Activated CD8-positive, alpha-beta memory T cell treated with anti-CD3 and anti-CD28 coated beads for 36 hours (primary cell): ENCODE measurements around the gene ARRB1. TPM values are rescaled to one million over a fixed set of nuclear protein-coding genes. Genes with fewer than 3 reads are reported as not detected.

Experiments used
- CTCF ChIA-PET: fragments of 350-600 bp; sonication (Branson Sonifier 250); formaldehyde crosslinking; loops from one replicate; lab custom pipeline; 2021; ENCODE audit warnings: antibody characterized with exemption; lab: Charles Lee
- POLR2A ChIA-PET: fragments of 350-600 bp; sonication (Branson Sonifier 250); formaldehyde crosslinking; loops from one replicate; lab custom pipeline; 2021; ENCODE audit warnings: antibody characterized with exemption; lab: Charles Lee
- total RNA-seq, 2 experiments: library from RNA; stranded (reverse); gene quantifications; one replicate each; pipeline ENCODE4 v1.2.3, GENCODE V29; 2021

Gene ARRB1
- total RNA-seq, 2 experiments from 2014 or later: 10.3 to 13.0 TPM

DNA sequence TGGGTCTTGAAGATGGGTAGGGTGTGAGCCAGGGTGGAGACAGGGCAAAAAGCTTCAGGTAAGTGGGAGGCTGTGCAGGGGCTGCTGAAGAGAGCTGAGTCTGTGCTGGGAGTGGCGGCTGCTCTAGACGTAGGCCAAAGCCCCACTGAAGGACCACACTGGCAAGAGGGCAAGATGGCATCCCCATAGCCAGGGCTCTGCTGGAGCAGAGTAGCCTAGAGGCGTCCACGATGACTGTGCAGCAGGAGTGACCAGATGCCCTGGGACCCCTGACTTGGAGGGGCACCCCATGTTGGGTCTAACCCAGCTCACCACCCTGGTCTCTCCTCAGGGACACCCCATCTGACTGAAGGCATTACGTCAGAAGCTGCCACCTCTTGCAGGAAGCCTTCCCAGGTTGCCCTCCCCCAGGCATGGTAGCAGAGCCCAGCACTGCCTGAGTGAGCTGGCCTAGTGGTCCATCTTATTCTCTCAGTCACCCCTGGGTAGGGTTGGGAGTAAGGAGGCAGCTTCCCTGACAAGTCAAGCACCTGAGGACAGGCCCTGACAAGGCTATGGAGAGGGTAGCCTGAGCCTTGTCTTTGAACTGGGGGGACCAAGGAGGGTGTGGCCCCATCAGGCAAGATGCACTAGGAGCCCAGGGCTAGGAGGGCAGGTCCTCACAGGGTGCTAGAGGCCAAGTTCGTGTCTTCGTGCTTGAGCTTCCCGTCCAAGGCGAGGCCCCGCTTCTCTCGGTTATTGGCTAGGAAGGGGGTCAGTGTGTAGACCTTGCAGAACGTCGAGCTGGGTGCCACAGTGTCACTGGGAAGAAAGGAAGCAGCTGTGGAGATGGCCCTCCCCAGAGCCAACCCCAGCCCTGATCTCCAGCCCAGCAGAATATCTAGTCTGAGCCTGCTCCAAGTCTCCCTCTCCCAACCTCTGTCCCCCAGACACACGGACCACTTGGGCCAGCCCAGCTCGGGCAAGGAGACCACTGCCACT lies 77.8 kb downstream of the ARRB1 start:
- ChIA-PET POLR2A (interaction anchor here (0.6 to 0.7 kb wide), 2 partner anchors 339 to 415 kb away, joined by 4 to 6 read pairs; no protein-coding TSS in a partner anchor), CTCF (interaction anchor here (0.7 to 12.1 kb wide), 4 partner anchors 79 to 133 kb away, joined by 3 to 179 read pairs (median 5); no protein-coding TSS in a partner anchor)

DNA sequence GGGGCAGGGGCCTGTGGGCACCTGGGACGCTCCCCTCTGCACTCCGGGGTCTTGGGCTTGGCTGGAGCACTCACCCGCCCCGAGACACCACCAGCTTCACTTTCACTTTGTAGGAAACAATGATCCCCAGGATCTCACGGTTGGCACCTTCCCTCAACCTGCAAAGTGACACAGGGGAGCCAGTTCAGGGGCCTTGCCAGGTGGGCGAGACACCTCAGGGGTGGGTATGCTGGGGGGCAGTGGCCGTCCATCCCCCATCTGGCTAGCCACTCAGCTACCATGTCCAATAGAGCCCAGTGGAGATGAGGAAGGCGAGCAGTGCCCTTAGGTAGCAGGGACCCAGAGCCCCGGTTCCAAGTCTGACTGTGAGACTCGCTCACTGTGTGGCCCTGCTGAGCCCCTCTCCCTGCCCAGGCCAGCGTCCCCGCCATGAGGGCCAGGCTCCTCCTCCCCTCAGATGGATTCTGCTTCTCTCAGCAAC lies 78.6 kb downstream of the ARRB1 start:
- ChIA-PET CTCF (interaction anchor here (1.4 to 12.1 kb wide), 5 partner anchors 8 to 132 kb away, joined by 4 to 179 read pairs (median 13); no protein-coding TSS in a partner anchor), POLR2A (no interaction called here)

DNA sequence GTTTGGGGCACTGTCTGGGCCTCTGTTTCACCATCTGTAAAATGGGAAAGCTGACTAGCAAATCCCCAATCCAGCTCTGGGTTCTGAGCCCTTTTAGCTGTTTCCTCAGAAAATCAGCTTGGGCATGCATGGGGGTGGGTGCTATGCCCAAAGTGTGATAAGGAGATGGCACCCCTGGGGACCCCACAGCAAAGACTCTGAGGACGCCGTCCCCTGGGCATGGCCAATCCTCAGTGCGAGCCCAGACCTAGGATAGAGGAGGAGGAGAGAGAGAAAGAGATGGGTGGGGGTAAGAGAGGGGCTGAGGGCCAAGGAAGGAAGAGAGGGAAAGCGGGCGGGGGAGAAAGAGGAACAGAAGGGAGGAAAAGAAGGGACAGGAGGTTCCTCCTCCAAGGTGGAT lies 79.1 kb downstream of the ARRB1 start:
- CTCF ChIA-PET: interaction anchor here (0.7 to 12.1 kb wide), 5 partner anchors 8 to 132 kb away, joined by 3 to 179 read pairs (median 13); no protein-coding TSS in a partner anchor
- POLR2A ChIA-PET: no interaction called here

DNA sequence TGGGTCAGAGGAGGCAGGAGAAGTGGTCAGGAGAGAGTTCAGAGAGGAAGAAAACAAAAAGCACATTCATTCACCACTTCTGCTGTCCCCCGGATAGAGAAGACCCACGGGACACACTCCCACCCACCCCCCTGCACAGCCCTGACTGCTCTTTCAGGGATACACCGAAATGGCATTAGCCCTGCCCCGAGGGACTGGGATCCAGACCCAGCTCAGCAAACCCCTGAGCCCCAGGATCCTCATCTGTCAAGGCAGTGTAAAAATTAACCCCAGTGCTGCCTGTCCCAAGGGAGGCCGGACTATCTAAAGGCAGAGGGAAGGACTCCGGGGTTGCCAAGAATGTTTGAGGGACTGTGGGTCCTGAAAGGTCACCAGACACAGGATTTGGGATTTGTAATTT lies 79.7 kb downstream of the ARRB1 start:
- ChIA-PET CTCF (interaction anchor here (1.5 to 3.2 kb wide), 4 partner anchors 9 to 249 kb away, joined by 3 to 15 read pairs (median 9); no protein-coding TSS in a partner anchor), POLR2A (no interaction called here)

DNA sequence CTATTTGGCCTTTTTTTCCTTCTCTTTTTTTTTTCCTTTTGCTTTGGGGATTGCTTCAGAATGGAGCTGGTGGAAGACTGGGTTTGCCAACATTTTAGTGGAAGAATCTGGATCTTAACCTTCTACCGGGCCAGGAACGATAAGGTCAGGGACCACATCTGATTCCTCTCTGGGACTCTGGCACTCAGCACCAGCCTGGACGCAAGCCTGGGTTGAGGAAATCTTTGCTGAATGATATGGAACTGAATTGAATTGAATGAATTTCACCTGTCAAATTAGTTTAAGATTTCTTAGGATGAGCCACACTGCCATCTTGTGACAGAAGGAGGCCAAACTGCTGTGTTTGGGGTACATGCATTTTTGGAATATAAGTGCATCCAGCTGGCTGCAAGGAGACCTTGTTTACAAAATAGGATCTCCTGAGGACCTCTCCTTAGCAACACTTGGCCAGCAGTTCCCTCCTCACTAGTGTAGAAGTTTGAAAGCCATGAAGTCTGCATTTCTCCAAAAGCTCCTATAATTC lies 80.5 kb downstream of the ARRB1 start:
- POLR2A ChIA-PET: no interaction called here
- CTCF ChIA-PET: interaction anchor here (1.1 to 3.2 kb wide), 8 partner anchors 10 to 248 kb away, joined by 3 to 15 read pairs (median 6); no protein-coding TSS in a partner anchor

DNA sequence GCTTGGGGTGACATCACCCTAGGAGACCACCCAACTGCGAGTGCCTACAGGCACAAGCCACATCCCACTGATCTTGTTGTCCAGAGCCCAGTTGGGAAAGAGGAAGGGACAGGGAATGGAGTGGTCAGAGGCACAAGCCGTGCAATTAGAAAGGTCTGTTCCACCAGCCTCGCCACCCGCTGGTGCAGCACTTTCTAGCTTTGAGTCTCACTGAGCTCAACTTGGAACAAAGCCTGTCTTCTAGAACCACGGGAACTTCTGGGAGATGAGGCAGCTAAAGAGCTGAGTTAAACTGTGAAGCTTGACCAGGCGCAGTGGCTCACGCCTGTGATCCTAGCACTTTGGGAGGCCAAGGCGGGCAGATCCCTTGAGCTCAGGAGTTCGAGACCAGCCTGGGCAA lies 81.6 kb downstream of the ARRB1 start:
- ChIA-PET CTCF (interaction anchor here (1.2 to 3.2 kb wide), 4 partner anchors 9 to 129 kb away, joined by 3 to 15 read pairs (median 10); no protein-coding TSS in a partner anchor), POLR2A (no interaction called here)

DNA sequence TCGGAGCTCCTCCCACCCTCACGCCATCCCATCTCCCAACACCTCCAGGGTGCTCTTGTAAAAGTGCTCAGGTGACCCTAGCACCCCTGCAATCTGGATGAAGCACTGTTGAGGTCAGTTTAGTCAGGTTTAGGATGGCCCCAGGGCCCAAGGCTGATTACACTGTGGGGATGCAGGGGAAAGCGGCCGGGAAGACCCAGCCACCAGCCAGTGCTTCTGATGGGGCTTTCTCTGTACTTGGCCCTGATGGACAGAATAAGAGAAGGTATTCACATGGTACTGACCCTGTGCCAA lies 82.1 kb downstream of the ARRB1 start:
- POLR2A ChIA-PET: no interaction called here
- CTCF ChIA-PET: interaction anchor here (0.6 to 2.5 kb wide), 2 partner anchors 116 to 162 kb away, joined by 3 to 7 read pairs; no protein-coding TSS in a partner anchor

DNA sequence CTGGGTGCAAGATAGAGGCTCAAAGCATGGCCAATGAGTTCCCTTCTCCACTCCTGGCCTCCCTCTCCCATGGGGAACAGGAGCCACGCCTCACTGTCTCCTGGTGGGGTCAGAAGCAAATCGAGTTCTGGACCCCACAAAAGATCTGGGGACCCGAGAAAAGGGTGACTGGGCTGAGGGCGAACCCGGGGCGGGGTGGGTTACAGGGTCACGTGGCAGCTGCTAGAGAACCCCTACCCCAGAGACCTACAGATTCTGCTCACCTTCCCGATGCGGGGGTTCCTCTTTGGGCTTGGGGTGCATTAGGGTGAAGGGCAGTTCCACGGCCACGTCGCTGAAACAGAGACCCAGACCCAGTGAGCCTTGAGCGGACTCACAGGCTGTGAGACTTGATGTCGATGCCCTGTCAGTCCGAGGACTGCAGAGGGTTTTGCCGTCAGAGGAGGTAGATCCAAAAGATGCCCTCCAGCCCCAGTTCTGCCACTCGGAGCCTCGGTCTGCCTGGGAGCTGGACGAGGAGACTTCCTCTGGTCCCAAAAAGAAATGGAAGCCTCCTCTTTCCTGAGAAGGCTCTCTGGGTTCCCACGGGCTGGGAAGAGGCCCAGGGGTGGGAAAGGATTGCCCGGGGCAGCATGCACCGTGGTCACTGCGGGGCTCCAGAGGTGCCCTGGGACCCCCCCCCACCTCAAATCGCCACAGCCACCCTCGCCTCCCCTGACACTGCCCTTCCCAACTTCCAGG lies 82.7 kb downstream of the ARRB1 start:
- CTCF ChIA-PET: interaction anchor here (0.6 to 2.5 kb wide), 2 partner anchors 116 to 162 kb away, joined by 3 to 7 read pairs; no protein-coding TSS in a partner anchor
- POLR2A ChIA-PET: interaction anchor here (0.7 kb wide), 1 partner anchor 13 kb away, joined by 15 read pairs; no protein-coding TSS in a partner anchor

DNA sequence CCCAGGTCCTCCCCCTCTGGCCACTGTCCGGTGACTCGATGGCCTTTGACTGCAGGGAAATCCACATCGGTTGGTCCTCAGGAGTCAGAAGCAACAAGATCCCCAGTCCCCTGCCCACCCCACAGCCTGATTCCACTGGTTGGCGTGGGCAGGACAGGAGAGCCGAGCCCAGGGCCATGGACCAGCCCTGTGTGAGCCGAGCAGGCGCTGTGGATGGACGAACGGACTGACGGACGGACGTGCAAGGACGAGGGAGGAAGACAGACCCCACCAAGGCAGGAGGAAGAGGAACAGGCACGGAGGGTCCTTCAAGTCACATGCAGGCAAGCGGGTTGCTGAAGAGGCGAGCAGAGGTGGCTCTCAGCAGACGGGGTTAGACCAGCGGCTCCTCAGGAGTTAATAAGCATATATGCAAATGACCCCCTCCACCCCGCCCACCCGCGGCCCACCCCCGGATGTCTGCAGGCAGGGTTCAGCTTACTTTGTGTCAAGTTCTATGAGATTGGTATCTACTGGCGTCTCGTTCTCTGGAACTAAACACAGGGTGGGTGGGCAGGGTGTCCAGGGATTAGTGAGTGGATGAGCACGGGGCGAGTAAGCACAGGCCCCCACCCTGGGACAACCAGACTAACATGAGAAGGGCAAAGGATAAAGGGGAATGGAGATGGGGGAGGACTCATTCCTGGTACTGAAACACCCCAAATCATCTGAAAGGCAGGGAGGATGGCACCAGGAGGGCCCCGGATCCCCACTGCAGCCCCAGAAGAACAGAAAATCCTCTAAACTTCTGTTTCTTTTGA lies 84.1 kb downstream of the ARRB1 start:
- ChIA-PET CTCF (no interaction called here), POLR2A (no interaction called here)

DNA sequence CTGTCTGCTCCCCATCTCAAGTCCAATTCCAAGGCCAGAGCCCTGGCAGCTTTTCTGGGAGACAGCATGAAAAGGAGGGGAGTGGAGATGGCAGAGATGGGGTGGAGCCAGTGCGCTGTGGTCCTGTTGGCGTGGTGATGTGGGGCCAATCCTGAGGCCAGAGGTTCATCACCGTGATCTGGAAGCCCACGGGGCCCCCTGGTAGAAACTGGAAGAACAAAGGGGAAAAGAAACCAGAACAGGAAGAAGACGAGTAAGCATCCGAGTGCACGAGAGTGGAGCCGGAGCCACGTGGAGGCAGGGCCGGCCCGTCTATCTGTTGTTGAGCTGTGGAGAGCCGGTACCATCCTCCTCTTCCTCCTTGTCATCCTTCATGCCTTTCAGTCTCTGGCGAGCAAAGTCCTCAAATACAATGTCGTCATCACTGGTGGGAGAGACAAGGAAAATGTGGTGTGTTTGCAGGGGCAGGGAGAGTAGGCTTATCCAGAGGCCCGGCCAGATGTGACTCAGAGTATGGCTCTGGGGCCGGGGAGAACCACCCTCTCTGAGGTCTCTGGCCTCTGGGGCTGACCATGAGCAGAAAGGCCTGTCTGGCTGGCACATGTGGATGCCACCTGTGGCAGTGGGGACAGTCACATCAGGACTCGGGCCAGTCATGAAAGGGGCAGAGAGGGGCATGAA lies 85.5 kb downstream of the ARRB1 start:
- ChIA-PET CTCF (no interaction called here), POLR2A (no interaction called here)

DNA sequence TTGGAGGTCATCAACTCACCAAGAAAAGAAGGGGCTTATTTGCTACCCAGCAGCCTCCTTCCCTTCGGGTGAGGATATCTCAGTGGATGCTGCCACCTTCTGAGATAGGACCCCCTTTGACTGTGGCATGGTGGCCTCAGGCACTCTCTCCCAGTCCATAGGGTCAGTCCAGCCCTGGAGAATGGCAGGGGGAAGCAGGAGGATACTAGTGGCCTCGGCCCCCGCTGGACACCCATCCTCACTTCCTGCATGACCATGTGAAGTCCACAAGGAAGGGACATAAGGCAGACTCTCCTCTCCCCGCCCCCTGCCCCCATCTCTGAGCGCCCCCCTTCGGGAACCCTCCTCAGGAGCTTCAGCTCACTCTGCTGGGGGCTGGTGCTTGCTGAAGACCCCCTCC lies 86.5 kb downstream of the ARRB1 start:
- POLR2A ChIA-PET: no interaction called here
- CTCF ChIA-PET: no interaction called here

DNA sequence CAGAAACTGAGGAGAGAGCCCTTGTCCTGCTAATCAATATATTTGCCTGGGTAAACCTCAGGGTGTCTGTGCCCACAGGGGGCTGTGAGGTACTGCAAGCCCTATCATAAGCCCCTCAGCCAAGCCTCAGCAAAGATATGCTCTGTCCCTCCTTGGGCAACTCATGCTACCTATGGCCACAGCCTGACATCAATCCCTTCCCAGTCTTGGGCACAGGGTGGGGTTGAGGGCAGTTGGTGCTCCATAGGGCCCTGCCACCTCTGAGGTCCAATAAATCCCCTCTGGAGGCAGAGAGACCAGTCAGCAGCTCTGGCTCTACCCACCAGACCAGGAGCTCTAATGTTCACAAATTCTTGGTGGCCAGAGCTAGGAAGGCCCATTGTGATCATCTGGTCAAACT lies 87.1 kb downstream of the ARRB1 start:
- ChIA-PET CTCF (interaction anchor here (1.1 kb wide), 1 partner anchor 12 kb away, joined by 3 read pairs; no protein-coding TSS in a partner anchor), POLR2A (no interaction called here)

DNA sequence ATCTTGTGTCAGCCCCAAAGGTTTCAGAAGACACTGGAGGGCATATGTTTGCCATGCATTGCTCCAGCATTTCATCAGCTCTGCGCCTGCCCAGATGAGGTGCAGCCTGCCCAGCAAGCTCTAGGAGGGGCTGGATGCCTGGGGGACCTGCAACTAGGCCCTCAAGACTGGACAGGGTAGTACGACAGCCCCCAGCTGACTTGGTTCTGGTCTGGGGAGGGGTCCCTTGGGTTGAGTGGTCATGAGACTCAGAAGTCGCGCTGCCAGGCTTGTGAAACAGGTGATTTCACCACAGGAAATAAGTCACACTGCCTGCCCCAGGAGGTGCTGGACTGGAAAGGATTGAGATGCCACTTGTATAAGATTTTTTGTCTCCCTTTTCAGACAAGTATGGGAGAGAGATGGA lies 87.5 kb downstream of the ARRB1 start:
- CTCF ChIA-PET: interaction anchor here (1.1 to 3.3 kb wide), 2 partner anchors 12 to 16 kb away, joined by 3 to 13 read pairs; no protein-coding TSS in a partner anchor
- POLR2A ChIA-PET: no interaction called here

DNA sequence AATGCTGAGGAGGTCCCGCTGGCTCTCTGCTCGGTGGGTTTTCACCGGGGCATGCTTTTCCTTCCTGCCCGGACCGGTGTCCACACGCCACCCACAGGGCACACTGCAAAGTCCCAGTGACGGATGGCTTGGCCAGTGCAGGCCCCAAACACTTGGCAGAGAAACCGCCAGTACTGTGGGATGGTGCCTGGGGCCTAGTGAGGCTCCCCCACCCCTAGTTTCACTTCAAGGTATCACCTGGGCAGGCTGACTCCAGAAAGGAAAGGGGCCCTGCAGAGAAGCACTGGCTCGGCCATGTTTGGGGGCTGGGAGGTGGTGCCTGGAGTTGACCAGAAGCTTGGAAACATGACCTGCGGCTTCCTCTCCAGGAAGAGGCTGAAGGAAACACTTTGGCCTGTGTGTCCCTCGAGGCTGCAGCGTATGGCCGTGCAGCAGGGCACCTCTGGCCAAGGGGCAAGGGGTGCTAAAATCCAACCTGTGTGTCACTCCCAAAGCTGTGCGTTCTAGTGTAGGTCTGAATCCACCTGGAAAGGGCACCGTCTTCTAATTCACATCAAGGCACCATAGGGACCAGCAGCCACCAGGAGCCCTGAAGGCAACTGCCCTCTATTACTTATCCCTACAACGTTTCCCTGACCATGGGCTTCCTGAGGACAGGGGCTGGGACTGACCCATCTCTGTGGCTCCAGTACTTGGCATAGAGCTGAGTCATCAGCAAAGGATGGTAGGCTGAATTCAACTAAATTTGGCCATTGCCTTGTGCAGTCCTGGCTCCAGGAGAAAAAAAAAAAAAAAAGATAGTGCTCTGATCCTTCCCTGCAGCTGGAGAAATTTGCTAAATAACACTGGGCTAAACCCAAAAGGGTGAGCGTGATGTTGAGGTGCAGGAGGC lies 88.3 kb downstream of the ARRB1 start:
- ChIA-PET CTCF (interaction anchor here (1.1 to 3.3 kb wide), 3 partner anchors 13 to 123 kb away, joined by 3 to 13 read pairs (median 6); no protein-coding TSS in a partner anchor), POLR2A (no interaction called here)

DNA sequence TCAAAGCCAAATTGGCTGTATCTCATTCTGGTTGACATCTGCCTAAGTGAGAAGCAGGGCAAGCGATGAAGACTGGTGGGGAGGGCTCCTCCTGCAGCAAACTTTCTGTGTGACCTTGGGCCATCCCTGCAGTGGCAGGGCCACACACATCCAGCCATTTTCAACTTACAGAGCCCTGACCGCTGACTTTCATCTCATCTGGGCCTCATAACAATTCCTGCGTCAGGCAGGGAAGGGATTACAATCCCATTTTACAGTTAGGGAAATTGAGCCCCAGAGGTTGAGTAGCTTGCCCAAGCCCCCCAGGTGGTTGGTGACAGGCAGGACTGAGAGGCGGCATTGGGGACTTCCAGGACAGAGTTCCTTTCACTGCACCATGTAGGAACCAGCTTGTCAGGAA lies 89.0 kb downstream of the ARRB1 start:
- ChIA-PET CTCF (interaction anchor here (1.7 to 3.3 kb wide), 2 partner anchors 14 to 122 kb away, joined by 6 to 13 read pairs; no protein-coding TSS in a partner anchor), POLR2A (no interaction called here)

DNA sequence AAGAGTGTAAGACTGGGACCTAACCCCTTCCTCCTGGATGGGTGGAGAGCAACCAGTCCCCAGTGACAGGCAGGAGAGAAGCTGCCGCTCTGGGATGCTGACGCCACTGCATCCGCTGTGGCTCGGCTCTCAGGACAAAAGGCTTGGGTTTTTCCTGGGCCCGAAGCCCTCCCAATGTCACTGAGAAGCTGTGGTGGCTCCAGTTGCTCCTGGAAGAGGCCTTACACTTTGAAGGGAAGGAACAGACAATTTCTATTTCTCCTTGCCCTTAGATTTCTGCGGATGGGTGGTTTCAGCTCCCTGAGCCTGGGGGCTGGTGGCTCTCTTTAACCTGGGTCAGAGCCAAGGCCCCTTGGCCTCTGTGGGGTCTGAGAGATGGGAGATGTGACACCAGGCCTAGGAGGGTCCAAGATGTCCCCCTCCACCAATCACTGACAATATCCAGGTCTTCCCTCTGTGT lies 89.5 kb downstream of the ARRB1 start:
- POLR2A ChIA-PET: no interaction called here
- CTCF ChIA-PET: interaction anchor here (1.0 to 3.3 kb wide), 3 partner anchors 9 to 121 kb away, joined by 3 to 13 read pairs (median 6); no protein-coding TSS in a partner anchor
